Bronchial epithelial cell (primary cell): ENCODE data around the gene PKM. TPM values are rescaled to one million over a fixed set of nuclear protein-coding genes. Genes with fewer than 3 reads are reported as not detected.
A peak's percentile ranks its signal among the peaks of the same experiment; 100 is the strongest.

Experiments
- DNase-seq: peaks from one replicate; pipeline ENCODE4 v3.0.0-alpha.2; 2010; ENCODE audit warnings: low read depth
- FAIRE-seq: peaks from 2 replicates; lab custom pipeline; 2011; peaks lifted over from hg19 to GRCh38; lab: Jason Lieb, UNC
- H3K27me3 ChIP-seq: 2 replicates; pipeline ENCODE4 v1.5.1; 2011; ENCODE audit warnings: low read length; ENCODE audit not compliant: control insufficient read depth, insufficient read depth
- H3K36me3 ChIP-seq: 2 replicates; pipeline ENCODE4 v1.5.1; 2011; ENCODE audit warnings: low read length; ENCODE audit not compliant: control insufficient read depth, insufficient read depth
- H3K4me3 ChIP-seq: 2 replicates; pipeline ENCODE4 v1.5.1; 2011; ENCODE audit warnings: mild to moderate bottlenecking, low read depth, low read length, control low read depth
- CTCF ChIP-seq: IDR thresholded peaks from 2 replicates; pipeline ENCODE4 v1.5.1; 2011; ENCODE audit warnings: mild to moderate bottlenecking, moderate library complexity, low read length, control low read depth, inconsistent platforms; ENCODE audit not compliant: insufficient read depth, severe bottlenecking
- total RNA-seq: library from RNA; depleted of rRNA; stranded (reverse); fragments of >200 nt; gene quantifications from 2 replicates; pipeline ENCODE4 v1.2.1, GENCODE V29; 2014

PKM gene
- total RNA-seq, 1 donor from 2014 or later: 1,045 TPM

GRCh38 chr15:72195101-72195511 lies 35.9 kb downstream of the PKM start:
- TF ChIP-seq CTCF: no peak
- Histone ChIP-seq H3K4me3 (no peak overlapping the region), H3K36me3 (peaks cover 5% of the 10 kb centered on the region), H3K27me3 (no peaks in the 10 kb centered on the region)
- FAIRE-seq: no peak
- peak; percentile 56 for DNase-seq

DNA sequence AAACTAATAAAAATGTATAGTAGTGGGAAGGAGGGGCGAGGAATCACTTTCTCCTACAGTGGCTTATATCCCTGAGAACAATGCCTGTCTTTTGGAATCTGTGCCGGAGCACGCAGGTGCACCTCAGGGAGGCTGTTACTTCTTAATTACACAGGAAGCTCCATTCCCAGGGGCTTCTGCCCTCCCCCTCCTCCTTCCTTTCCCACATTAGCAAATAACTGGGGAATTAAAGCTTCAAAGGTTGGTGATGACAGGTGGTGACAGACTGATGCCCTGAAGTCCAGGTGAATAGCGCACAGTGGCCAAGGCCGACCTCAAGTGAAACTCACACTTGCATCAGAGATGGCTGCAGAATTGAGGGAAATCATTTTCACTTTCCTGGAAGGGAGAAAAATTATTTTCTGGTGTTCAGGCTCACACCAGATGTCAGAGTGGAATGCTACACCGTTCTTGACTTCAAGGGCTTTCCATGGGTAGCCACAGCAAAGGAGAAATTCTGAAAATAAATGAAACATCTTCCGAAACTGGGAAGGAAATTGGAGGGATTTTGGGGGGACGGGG lies 37.1 kb downstream of the PKM start:
- FAIRE-seq: no peak
- TF ChIP-seq CTCF: no peak
- no peaks in the 10 kb centered on the region for H3K27me3 ChIP-seq
- no peaks in the 10 kb centered on the region for H3K36me3 ChIP-seq
- no peak overlapping the region for H3K4me3 ChIP-seq
- no peak for DNase-seq

DNA sequence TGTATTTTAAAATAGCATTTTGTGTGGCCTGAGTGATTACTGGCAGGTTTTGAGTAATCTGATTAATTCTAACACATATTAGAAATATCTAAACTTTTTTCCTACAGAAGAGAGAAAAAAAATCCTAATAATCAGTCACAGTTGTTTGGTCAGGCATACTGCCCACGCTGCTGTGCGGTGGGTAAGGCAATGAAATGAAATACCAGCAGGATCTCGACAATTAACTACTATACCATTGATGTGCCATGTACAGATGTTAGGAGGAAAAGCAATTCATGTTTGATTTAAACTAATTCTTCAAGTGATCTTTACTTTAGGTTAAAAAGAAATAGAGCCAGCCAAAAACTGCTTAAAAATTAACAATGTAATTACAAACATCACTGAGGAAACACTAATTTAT lies 38.6 kb downstream of the PKM start:
- FAIRE-seq: no peak
- H3K4me3 ChIP-seq: no peak overlapping the region
- H3K27me3 ChIP-seq: no peaks in the 10 kb centered on the region
- no peak for DNase-seq
- no peak for TF ChIP-seq CTCF
- H3K36me3 ChIP-seq: no peaks in the 10 kb centered on the region

DNA sequence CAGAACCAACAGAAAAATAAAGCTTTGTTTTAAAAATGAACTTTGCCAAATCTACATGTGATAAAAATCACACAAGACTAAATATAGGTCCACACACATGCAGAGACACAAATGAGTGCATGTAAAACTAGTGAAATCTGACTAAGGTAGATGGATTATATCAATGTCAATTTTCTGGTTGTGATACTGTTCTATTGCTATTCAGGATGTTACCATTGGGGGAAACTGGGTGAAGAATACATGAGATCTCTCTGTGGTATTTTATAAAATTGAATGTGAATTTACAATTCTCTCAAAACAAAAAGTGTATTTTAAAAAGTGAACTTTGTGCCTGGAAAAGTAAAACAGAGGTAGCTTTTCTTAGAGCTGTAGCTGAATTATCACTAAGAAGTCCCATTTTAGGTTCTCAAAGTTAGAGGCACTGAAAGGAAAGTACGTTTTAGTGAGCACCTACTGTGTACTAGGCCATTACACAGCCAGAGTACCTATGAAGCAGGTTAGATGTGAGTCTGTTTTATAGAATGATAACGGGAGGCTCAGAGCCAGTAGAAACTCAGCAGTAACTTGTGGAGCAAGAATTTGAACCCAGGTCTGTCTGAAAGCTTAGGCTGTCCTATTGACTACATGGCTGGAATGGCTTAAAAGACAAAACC lies 41.6 kb downstream of the PKM start:
- DNase-seq: no peak
- no peak for FAIRE-seq
- H3K27me3 ChIP-seq: no peaks in the 10 kb centered on the region
- TF ChIP-seq CTCF: no peak
- H3K36me3 ChIP-seq: no peaks in the 10 kb centered on the region
- no peak overlapping the region for H3K4me3 ChIP-seq

GRCh38 chr15:72184165-72184811 lies 46.7 kb downstream of the PKM start:
- no peaks in the 10 kb centered on the region for H3K27me3 ChIP-seq
- TF ChIP-seq CTCF: no peak
- FAIRE-seq (no peak), DNase-seq (no peak)
- peak overlapping the region; percentile 32 for H3K4me3 ChIP-seq
- H3K36me3 ChIP-seq: no peaks in the 10 kb centered on the region
